ENCODE measurements around the gene SELENOP. TPM values are rescaled to one million over a fixed set of nuclear protein-coding genes. Genes with fewer than 3 reads are reported as not detected.

SELENOP gene
- total and polyA plus RNA-seq, 2 experiments from 2014 or later, result 11.0 to 12.3 TPM

DNA sequence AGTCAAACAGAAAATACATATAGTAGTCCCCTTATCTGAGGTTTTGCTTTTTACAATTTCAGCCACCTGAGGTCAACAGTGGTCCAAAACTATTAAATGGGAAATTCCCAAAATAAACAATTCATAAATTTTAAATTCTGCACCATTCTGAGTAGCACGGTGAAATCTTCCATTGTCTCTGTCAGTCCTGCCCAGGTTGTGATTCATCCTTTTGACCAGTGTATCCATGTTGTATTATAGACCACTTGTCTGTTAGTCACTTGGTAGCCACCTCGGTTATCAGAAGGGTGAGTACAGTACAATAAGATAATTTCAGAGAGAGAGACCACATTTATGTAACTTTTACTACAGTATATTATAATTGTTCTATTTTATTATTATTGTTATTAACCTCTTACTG is 52.2 kb downstream of the SELENOP start:
- no peak for DNase-seq (ENCODE audit: low spot score)
- H3K27me3 ChIP-seq (ENCODE audit: insufficient read depth), result no peaks in the 10 kb centered on the region
- no peaks in the 10 kb centered on the region for H3F3A ChIP-seq (replicated peaks; ENCODE audit: low read depth)
- no peaks in the 10 kb centered on the region for H4K20me1 ChIP-seq (replicated peaks; ENCODE audit: insufficient read depth)
- Mint-ChIP-seq H3K27me3 (ENCODE audit: insufficient read depth, low read depth, poor library complexity) (no peaks in the 10 kb centered on the region), H3K4me1 (peaks cover 11% of the 10 kb centered on the region; the same call in 2 of the 3 replicates), H3K27ac (no peak overlapping the region), H3K4me3 (no peak overlapping the region), H3K36me3 (ENCODE audit: low read depth) (peaks cover 31% of the 10 kb centered on the region; the same call in 2 of the 3 replicates), H3K9me3 (no peaks in the 10 kb centered on the region; the same call in 2 of the 3 replicates)
- H3K9me2 ChIP-seq (ENCODE audit: insufficient read depth), result no peaks in the 10 kb centered on the region
- H3K27ac ChIP-seq (ENCODE audit: low read depth), result no peak overlapping the region
- TF ChIP-seq STAT1 (IDR thresholded peaks at IDR 0.05; ENCODE audit: unreplicated experiment) (no peak), REST (IDR thresholded peaks at IDR 0.05; ENCODE audit: unreplicated experiment) (no peak), EZH2phosphoT487 (IDR thresholded peaks at IDR 0.05; ENCODE audit: unreplicated experiment) (no peak), ZNF462 (CRISPR knock-in tag; IDR thresholded peaks at IDR 0.05) (no peak), EZH2 (IDR thresholded peaks at IDR 0.05; ENCODE audit: low read depth, unreplicated experiment) (no peak), ZNF114 (CRISPR knock-in tag; IDR thresholded peaks at IDR 0.05) (no peak), CREB1 (CRISPR knock-in tag; IDR thresholded peaks at IDR 0.05; ENCODE audit: low read depth) (no peak), NANOG (IDR thresholded peaks at IDR 0.05; ENCODE audit: borderline replicate concordance) (no peak), ETS1 (IDR thresholded peaks at IDR 0.05) (no peak), JUNB (IDR thresholded peaks at IDR 0.05; ENCODE audit: unreplicated experiment) (no peak), ZNF331 (CRISPR knock-in tag; IDR thresholded peaks at IDR 0.05; ENCODE audit: low read depth) (no peak), POLR2AphosphoS5 (IDR thresholded peaks at IDR 0.05; ENCODE audit: low read depth) (no peak), CTCF (conservative IDR thresholded peaks at IDR 0.05; ENCODE audit: low read depth in 2 of 2) (no peak)
- ATAC-seq, result no peak
- no peak overlapping the region for H2AFZ ChIP-seq
- no peaks in the 10 kb centered on the region for H3K36me3 ChIP-seq (ENCODE audit: insufficient read depth)
- H3K4me3 ChIP-seq, result no peak overlapping the region
- no peaks in the 10 kb centered on the region; the same call in 1 of the 2 replicates for H3K79me2 ChIP-seq (replicated peaks; ENCODE audit: insufficient read depth)
- no peak overlapping the region for H3K4me2 ChIP-seq
- H3K4me1 ChIP-seq (ENCODE audit: insufficient read depth), result peaks cover 5% of the 10 kb centered on the region
